Stimulated activated CD8-positive, alpha-beta memory T cell treated with anti-CD3 and anti-CD28 coated beads, Interleukin-15, amount 100 ng/mL, for 48 hours (primary cell): ENCODE measurements around the gene SLC6A11.

Experiments used
- DNase-seq, 2 donors: peaks; one replicate each; pipeline ENCODE4 v3.0.0-alpha.2; 2020; ENCODE audit warnings: low read depth in 2 of 2

Gene SLC6A11

GRCh38 chr3:10981031-10981430 is 165.0 kb downstream of the SLC6A11 start:
- no peak for DNase-seq

GRCh38 chr3:10981961-10982360 is 165.9 kb downstream of the SLC6A11 start:
- DNase-seq: no peak

- DNase-seq: no peak
These were observed 166.8 kb downstream of the SLC6A11 start for GRCh38 chr3:10982782-10983181.

- no peak for DNase-seq
These were observed 167.3 kb downstream of the SLC6A11 start for GRCh38 chr3:10983219-10983916.

- DNase-seq: no peak
These were observed 168.4 kb downstream of the SLC6A11 start for GRCh38 chr3:10984371-10984896.

- no peak for DNase-seq
These were observed 169.2 kb downstream of the SLC6A11 start for GRCh38 chr3:10985181-10985580.

- DNase-seq: no peak
These were observed 170.6 kb downstream of the SLC6A11 start for GRCh38 chr3:10986592-10986991.

- DNase-seq: no peak
These were observed 172.1 kb downstream of the SLC6A11 start for GRCh38 chr3:10988001-10988665.

- DNase-seq: no peak
These were observed 173.0 kb downstream of the SLC6A11 start for GRCh38 chr3:10988991-10989484.
